ENCODE results near the gene MAPK1.

The MAPK1 gene

GRCh38 chr22:21764038-21764804 lies 103.2 kb downstream of the MAPK1 start (continued):
- TF ChIP-seq ZNF660 (tag by site-specific recombination; IDR thresholded peaks at IDR 0.05) (no peak), KLF7 (tag by site-specific recombination; IDR thresholded peaks at IDR 0.05; ENCODE audit: borderline replicate concordance) (no peak), ZNF776 (tag by site-specific recombination; IDR thresholded peaks at IDR 0.05; ENCODE audit: borderline replicate concordance) (no peak), ZNF513 (tag by site-specific recombination; IDR thresholded peaks at IDR 0.05) (no peak), ZNF362 (tag by site-specific recombination; IDR thresholded peaks at IDR 0.05) (no peak), KLF9 (tag by site-specific recombination; IDR thresholded peaks at IDR 0.05; ENCODE audit: low read depth) (no peak)

GRCh38 chr22:21762712-21763581 lies 104.5 kb downstream of the MAPK1 start:
- Histone ChIP-seq H3K27ac (ENCODE audit: extremely low read depth, low read depth, low read length) (no peak overlapping the region), H3K36me3 (ENCODE audit: control insufficient read depth in 2 of 2, insufficient read depth in 1 of 2, low read length in 2 of 2) (peaks cover 0 to 91% of the 10 kb centered on the region in 2 experiments; a peak in 2 of 3 replicates), H3K9me3 (ENCODE audit: control insufficient read depth, insufficient read depth, low read depth, low read length) (no peaks in the 10 kb centered on the region), H3K4me1 (ENCODE audit: control insufficient read depth, insufficient read depth, low read length) (0 out of 2 replicates have a peak, but pooled peaks cover 3% of the 10 kb centered on the region), H3K4me3 (ENCODE audit: low read depth, low read length) (no peak overlapping the region)
- ChIA-PET CTCF (interaction anchor here (0.6 to 1.5 kb wide), 4 partner anchors 9 to 176 kb away, joined by 3 to 4 read pairs (median 4); no protein-coding TSS in a partner anchor), POLR2A (interaction anchor here (0.7 kb wide), 1 partner anchor 103 kb away, joined by 3 read pairs; no protein-coding TSS in a partner anchor)
- TF ChIP-seq ZNF830 (tag by site-specific recombination; IDR thresholded peaks at IDR 0.05; ENCODE audit: low read depth), result no peak
- peak; percentile 48; the same call in 1 of the 2 replicates for TF ChIP-seq ZFHX2 (tag by site-specific recombination; conservative IDR thresholded peaks at IDR 0.05)
- TF ChIP-seq EGR2 (tag by site-specific recombination; IDR thresholded peaks at IDR 0.05; ENCODE audit: low read depth), result peak; percentile 31; the same call in 1 of the 2 replicates

GRCh38 chr22:21761994-21762680 lies 105.3 kb downstream of the MAPK1 start:
- Histone ChIP-seq H3K4me1 (ENCODE audit: control insufficient read depth, insufficient read depth, low read length) (0 out of 2 replicates have a peak, but pooled peaks cover 3% of the 10 kb centered on the region), H3K36me3 (ENCODE audit: control insufficient read depth in 2 of 2, insufficient read depth in 1 of 2, low read length in 2 of 2) (peaks cover 0 to 89% of the 10 kb centered on the region in 2 experiments; a peak in 1 of 3 replicates), H3K9me3 (ENCODE audit: control insufficient read depth, insufficient read depth, low read depth, low read length) (no peaks in the 10 kb centered on the region), H3K27ac (ENCODE audit: extremely low read depth, low read depth, low read length) (no peak overlapping the region), H3K4me3 (ENCODE audit: low read depth, low read length) (no peak overlapping the region)
- TF ChIP-seq ZNF169 (tag by site-specific recombination; IDR thresholded peaks at IDR 0.05) (no peak), ZNF280C (tag by site-specific recombination; IDR thresholded peaks at IDR 0.05) (no peak), ELK4 (IDR thresholded peaks at IDR 0.05; ENCODE audit: borderline replicate concordance, low read depth, low read length) (no peak), WT1 (tag by site-specific recombination; IDR thresholded peaks at IDR 0.05) (no peak)
- POLR2A ChIA-PET, result interaction anchor here (1.2 to 1.8 kb wide), 2 partner anchors 27 to 220 kb away, joined by 3 to 12 read pairs; partner anchors contain the start of genes TOP3B and YPEL1
- CTCF ChIA-PET, result interaction anchor here (0.6 to 1.7 kb wide), 5 partner anchors 10 to 210 kb away, joined by 3 to 9 read pairs (median 4); no protein-coding TSS in a partner anchor

Data from HEK293 (cell line).